ENCODE measurements around the gene IGFLR1. TPM values are rescaled to one million over a fixed set of nuclear protein-coding genes. Genes with fewer than 3 reads are reported as not detected.

Gene IGFLR1
- total and polyA plus RNA-seq, 2 of the 8 experiments (the other 6 are each of a cell fraction or from before 2014, with no cell fraction given) = 8.4 to 28.9 TPM

GRCh38 chr19:35781650-35782049, 39.4 kb upstream of the IGFLR1 start (continued):
- TF ChIP-seq SUZ12 (IDR thresholded peaks at IDR 0.05; ENCODE audit: low read length) (no peak), POU5F1 (IDR thresholded peaks at IDR 0.05; ENCODE audit: low read depth, low read length) (no peak), CHD1 (IDR thresholded peaks at IDR 0.05; ENCODE audit: low read depth, low read length) (no peak), ASH2L (IDR thresholded peaks at IDR 0.05; ENCODE audit: low read length) (no peak), GTF2F1 (IDR thresholded peaks at IDR 0.05; ENCODE audit: borderline replicate concordance, low read depth, low read length) (no peak), SAP30 (IDR thresholded peaks at IDR 0.05; ENCODE audit: insufficient read depth, insufficient replicate concordance, low read length) (no peak), TBP (IDR thresholded peaks at IDR 0.05; ENCODE audit: low read depth, low read length) (no peak), MAX (IDR thresholded peaks at IDR 0.05) (no peak), RFX5 (IDR thresholded peaks at IDR 0.05; ENCODE audit: borderline replicate concordance, low read depth, low read length) (no peak)

Measured in H1 (cell line).